H9 (cell line): ENCODE measurements around the gene IFNAR2. TPM values are rescaled to one million over a fixed set of nuclear protein-coding genes. Genes with fewer than 3 reads are reported as not detected.

Source experiments
- DNase-seq: peaks from one replicate; pipeline ENCODE4 v3.0.0-alpha.2; 2017
- H2AFZ ChIP-seq: one replicate; pipeline ENCODE4 v1.6.1; 2013; ENCODE audit warnings: mild to moderate bottlenecking, low read length, control low read depth, moderate library complexity
- H2AK5ac ChIP-seq: 2 replicates; pipeline ENCODE4 v1.6.1; 2013; ENCODE audit warnings: low read length, control low read depth, mixed read lengths; ENCODE audit not compliant: insufficient read length
- H2BK120ac ChIP-seq: one replicate; pipeline ENCODE4 v1.6.1; 2013; ENCODE audit warnings: low read depth, mild to moderate bottlenecking, low read length, control low read depth, inconsistent platforms; ENCODE audit not compliant: poor library complexity, severe bottlenecking
- H2BK12ac ChIP-seq: 2 replicates; pipeline ENCODE4 v1.6.1; 2013; ENCODE audit warnings: low read length, control low read depth, mixed read lengths, low read depth; ENCODE audit not compliant: insufficient read length
- H2BK15ac ChIP-seq: 2 replicates; pipeline ENCODE4 v1.6.1; 2013; ENCODE audit warnings: low read depth, low read length, control low read depth
- H2BK20ac ChIP-seq: one replicate; pipeline ENCODE4 v1.6.1; 2013; ENCODE audit warnings: low read depth, mild to moderate bottlenecking, low read length, control low read depth, inconsistent platforms; ENCODE audit not compliant: poor library complexity, severe bottlenecking
- H2BK5ac ChIP-seq: 2 replicates; pipeline ENCODE4 v1.6.1; 2013; ENCODE audit warnings: low read length, control low read depth, mixed read lengths; ENCODE audit not compliant: insufficient read length
- H3K14ac ChIP-seq: 2 replicates; pipeline ENCODE4 v1.6.1; 2013; ENCODE audit warnings: low read length, control low read depth; ENCODE audit not compliant: insufficient read depth
- H3K18ac ChIP-seq: 2 replicates; pipeline ENCODE4 v1.6.1; 2013; ENCODE audit warnings: low read depth, mild to moderate bottlenecking, mixed read lengths, low read length, control low read depth; ENCODE audit not compliant: insufficient read length
- H3K23ac ChIP-seq: 2 replicates; pipeline ENCODE4 v1.6.1; 2013; ENCODE audit warnings: low read length, control low read depth, mixed read lengths, low read depth; ENCODE audit not compliant: insufficient read length
- H3K23me2 ChIP-seq: 2 replicates; pipeline ENCODE4 v1.6.1; 2013; ENCODE audit warnings: low read depth, mild to moderate bottlenecking, mixed read lengths, low read length, control low read depth; ENCODE audit not compliant: insufficient read length, poor library complexity, severe bottlenecking
- H3K27ac ChIP-seq: 2 replicates; pipeline ENCODE4 v1.5.1; 2013; ENCODE audit warnings: low read length, control low read depth, mixed read lengths, low read depth; ENCODE audit not compliant: insufficient read length
- H3K27me3 ChIP-seq: 2 replicates; pipeline ENCODE4 v1.6.1; 2013; ENCODE audit warnings: low read length, control low read depth, inconsistent platforms; ENCODE audit not compliant: insufficient read depth
- H3K4ac ChIP-seq: 2 replicates; pipeline ENCODE4 v1.6.1; 2013; ENCODE audit warnings: low read depth, mild to moderate bottlenecking, control low read depth, inconsistent platforms, low read length, moderate library complexity
- H3K4me1 ChIP-seq: 2 replicates; pipeline ENCODE4 v1.6.1; 2013; ENCODE audit warnings: low read length, control low read depth, inconsistent platforms; ENCODE audit not compliant: insufficient read depth
- H3K4me2 ChIP-seq: 2 replicates; pipeline ENCODE4 v1.6.1; 2013; ENCODE audit warnings: low read length, control low read depth, mixed read lengths; ENCODE audit not compliant: insufficient read length, insufficient read depth
- H3K56ac ChIP-seq: 2 replicates; pipeline ENCODE4 v1.6.1; 2013; ENCODE audit warnings: low read depth, mild to moderate bottlenecking, mixed read lengths, low read length, control low read depth; ENCODE audit not compliant: insufficient read length
- H3K79me1 ChIP-seq: 2 replicates; pipeline ENCODE4 v1.6.1; 2013; ENCODE audit warnings: low read depth, mild to moderate bottlenecking, moderate library complexity, low read length, control low read depth, inconsistent platforms; ENCODE audit not compliant: insufficient read depth, poor library complexity, severe bottlenecking
- H3K79me2 ChIP-seq: 2 replicates; pipeline ENCODE4 v1.6.1; 2013; ENCODE audit warnings: low read length, control low read depth, inconsistent platforms; ENCODE audit not compliant: insufficient read depth
- H3K9ac ChIP-seq: 2 replicates; pipeline ENCODE4 v1.6.1; 2013; ENCODE audit warnings: low read length, control low read depth, mixed read lengths; ENCODE audit not compliant: insufficient read length; ENCODE audit errors: extremely low read depth
- H3K9me3 ChIP-seq: one replicate; pipeline ENCODE4 v1.6.1; 2013; ENCODE audit warnings: low read depth, low read length, inconsistent platforms; ENCODE audit not compliant: control insufficient read depth
- H3T11ph ChIP-seq: one replicate; pipeline ENCODE4 v1.6.1; 2013; ENCODE audit warnings: mild to moderate bottlenecking, low read length, control low read depth, inconsistent platforms
- H4K20me1 ChIP-seq: one replicate; pipeline ENCODE4 v1.6.1; 2013; ENCODE audit not compliant: control insufficient read depth, insufficient read length, insufficient read depth
- H4K5ac ChIP-seq: 2 replicates; pipeline ENCODE4 v1.6.1; 2013; ENCODE audit warnings: low read depth, mild to moderate bottlenecking, mixed read lengths, low read length, control low read depth; ENCODE audit not compliant: insufficient read length
- H4K8ac ChIP-seq: replicated peaks from 2 replicates; pipeline ENCODE4 v1.6.1; 2013; ENCODE audit warnings: low read length, control low read depth, mixed read lengths, low read depth; ENCODE audit not compliant: insufficient read length
- H4K91ac ChIP-seq: 2 replicates; pipeline ENCODE4 v1.6.1; 2013; ENCODE audit warnings: low read depth, mild to moderate bottlenecking, moderate library complexity, mixed read lengths, low read length, control low read depth; ENCODE audit not compliant: insufficient read length
- H3K27ac Mint-ChIP-seq, 3 experiments: 2 replicates in 2 of 3; 3 replicates in 1 of 3; pipeline ENCODE4 v1.8.0; 2020 to 2021; ENCODE audit warnings: mixed read lengths in 3 of 3, mild to moderate bottlenecking in 1 of 3, moderate library complexity in 1 of 3
- H3K27me3 Mint-ChIP-seq: 2 replicates; pipeline ENCODE4 v1.8.0; 2021; ENCODE audit warnings: low read depth, mild to moderate bottlenecking, moderate library complexity, mixed read lengths
- H3K36me3 Mint-ChIP-seq, 3 experiments: 2 replicates in 2 of 3; 3 replicates in 1 of 3; pipeline ENCODE4 v1.8.0; 2020 to 2021; ENCODE audit warnings: low read depth in 3 of 3, mixed read lengths in 3 of 3; ENCODE audit not compliant: insufficient read depth in 1 of 3
- H3K4me1 Mint-ChIP-seq, 2 experiments: 2 replicates each; pipeline ENCODE4 v1.8.0; 2020; ENCODE audit warnings: mixed read lengths in 2 of 2
- H3K4me3 Mint-ChIP-seq, 2 experiments: 2 replicates in 1 of 2; 3 replicates in 1 of 2; pipeline ENCODE4 v1.8.0; 2020 to 2021; ENCODE audit warnings: mild to moderate bottlenecking in 2 of 2, mixed read lengths in 2 of 2, moderate library complexity in 1 of 2
- H3K9me3 Mint-ChIP-seq, 2 experiments: 2 replicates in 1 of 2; 3 replicates in 1 of 2; pipeline ENCODE4 v1.8.0; 2020; ENCODE audit warnings: mild to moderate bottlenecking in 2 of 2, mixed read lengths in 2 of 2, moderate library complexity in 1 of 2
- CTCF ChIP-seq: fragments of 200-600 bp; sonication (generic); conservative IDR thresholded peaks from 3 replicates; pipeline ENCODE4 v1.8.0; 2021; ENCODE audit warnings: antibody characterized with exemption, mild to moderate bottlenecking
- WGBS: extraction: QIAGEN DNeasy Blood & Tissue Kit; methylation state at CpG from one replicate; pipeline ENCODE4 v1.1.7; 2013; ENCODE audit warnings: missing lambda C conversion rate, low lambda C conversion rate, mixed read lengths; ENCODE audit not compliant: insufficient read length; ENCODE audit errors: extremely low coverage; 5-methylcytosine and 5-hydroxymethylcytosine counted together
- total RNA-seq: library from RNA; stranded (reverse); gene quantifications from 2 replicates; pipeline ENCODE4 v1.2.1, GENCODE V29; 2021

The IFNAR2 gene
- total RNA-seq, 1 experiment from 2014 or later: 14.4 TPM

GRCh38 chr21:33228455-33228854, 1.3 kb upstream of the IFNAR2 start:
- H4K8ac ChIP-seq: no peak overlapping the region
- H3K27ac Mint-ChIP-seq: no peak overlapping the region
- H4K91ac ChIP-seq: no peak overlapping the region
- no CpG with 5 or more reads among the region's 3 CpGs for WGBS
- H2AFZ ChIP-seq: no peak overlapping the region
- no peak overlapping the region for H2BK15ac ChIP-seq
- H3K36me3 Mint-ChIP-seq: peaks cover 0 to 18% (median 6%) of the 10 kb centered on the region in 3 experiments; a peak in 5 of 7 replicates
- no peaks in the 10 kb centered on the region for H3K4me1 ChIP-seq
- no peak overlapping the region for H3K14ac ChIP-seq
- H3K56ac ChIP-seq: no peak overlapping the region
- H3K18ac ChIP-seq: no peak overlapping the region
- no peak overlapping the region for H3K4me3 Mint-ChIP-seq
- no peak overlapping the region for H2AK5ac ChIP-seq
- no peak for DNase-seq
- no peaks in the 10 kb centered on the region for H3K9me3 Mint-ChIP-seq
- no peak overlapping the region for H3K4me2 ChIP-seq
- peaks cover 13% of the 10 kb centered on the region for H3K23me2 ChIP-seq
- H3K4ac ChIP-seq: no peak overlapping the region
- H3K9me3 ChIP-seq: no peaks in the 10 kb centered on the region
- no peak overlapping the region for H3K27ac ChIP-seq
- no peaks in the 10 kb centered on the region for H3K27me3 ChIP-seq
- H2BK5ac ChIP-seq: no peak overlapping the region
- H2BK12ac ChIP-seq: no peak overlapping the region
- no peak overlapping the region for H4K5ac ChIP-seq
- no peaks in the 10 kb centered on the region for H3K79me1 ChIP-seq
- H4K20me1 ChIP-seq: no peaks in the 10 kb centered on the region
- TF ChIP-seq CTCF: no peak
- H3K79me2 ChIP-seq: no peaks in the 10 kb centered on the region
- peaks cover 16 to 20% of the 10 kb centered on the region in 2 experiments for H3K4me1 Mint-ChIP-seq
- no peak overlapping the region for H3T11ph ChIP-seq
- H3K27me3 Mint-ChIP-seq: peaks cover 18% of the 10 kb centered on the region
- H2BK120ac ChIP-seq: no peak overlapping the region
- H3K23ac ChIP-seq: no peak overlapping the region
- H3K9ac ChIP-seq: no peak overlapping the region
- no peak overlapping the region for H2BK20ac ChIP-seq
